ENCODE results near the gene ANKS1B.

GRCh38 chr12:99110868-99111267 lies 873.9 kb downstream of the ANKS1B start:
- TF ChIP-seq CTCF (IDR thresholded peaks at IDR 0.05) (no peak), POLR2A (IDR thresholded peaks at IDR 0.05) (no peak)
